ENCODE measurements around the gene PDGFA. TPM values are rescaled to one million over a fixed set of nuclear protein-coding genes. Genes with fewer than 3 reads are reported as not detected.

Gene PDGFA
- total and polyA plus RNA-seq, 2 experiments from 2014 or later: 4.7 to 8.4 TPM

DNA sequence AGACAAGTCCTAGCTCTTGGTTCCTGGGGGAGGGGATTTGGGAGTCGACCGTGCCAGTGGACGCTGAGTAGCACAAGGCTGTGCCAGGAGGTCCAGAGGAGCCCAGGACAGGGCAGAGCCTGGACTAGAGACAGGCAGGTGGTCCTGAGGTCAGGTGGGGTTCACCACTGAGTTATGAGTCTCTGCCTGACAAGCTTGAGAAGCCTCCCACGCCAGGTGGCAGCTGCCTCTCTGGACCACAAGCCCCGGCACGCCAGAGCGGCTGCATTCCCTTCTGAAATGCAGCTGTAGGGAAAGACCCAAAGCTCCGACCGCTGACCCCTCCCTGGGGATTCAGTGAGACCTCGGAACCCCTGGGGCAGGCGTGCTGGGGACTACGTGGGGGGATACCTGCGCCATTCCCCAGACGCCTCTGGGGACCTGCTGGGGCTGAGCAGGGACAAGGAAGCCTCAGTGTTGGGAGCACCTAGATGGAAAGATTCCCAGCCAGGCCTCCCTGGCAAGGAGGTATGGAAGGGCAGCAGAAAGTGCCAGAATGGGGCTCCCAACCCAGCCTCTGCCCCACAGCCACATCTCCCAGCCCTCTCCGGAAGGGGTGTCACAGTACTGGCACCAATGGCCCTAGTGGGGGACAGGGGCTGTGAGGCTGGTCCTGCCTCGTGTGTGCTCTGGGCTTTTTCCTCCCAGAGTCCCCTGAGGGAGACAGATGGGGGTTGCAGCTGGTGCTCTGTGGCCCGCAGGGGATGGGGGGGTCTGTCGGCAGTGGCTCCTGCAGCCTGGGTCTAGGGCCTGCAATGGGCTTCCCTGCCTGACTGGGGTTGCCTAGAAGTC, 29.0 kb downstream of the PDGFA start:
- no peak overlapping the region for H3K27ac ChIP-seq
- in situ Hi-C loops (cut with MboI): no loop called here
- H3K9me2 ChIP-seq (ENCODE audit: insufficient read depth): no peaks in the 10 kb centered on the region
- H3K9ac ChIP-seq: no peak overlapping the region
- H3K27me3 ChIP-seq (replicated peaks; ENCODE audit: insufficient read depth): peaks cover 38% of the 10 kb centered on the region
- WGBS, 2 experiments (ENCODE audit: low coverage in 1 of 2, low lambda C conversion rate in 2 of 2, missing lambda C conversion rate in 2 of 2): 51 to 52% methylated on average over 17 to 18 of the region's 18 CpGs
- no peak for DNase-seq
- no peaks in the 10 kb centered on the region for H3K79me2 ChIP-seq (ENCODE audit: insufficient read depth)
- no peaks in the 10 kb centered on the region for H3F3A ChIP-seq (ENCODE audit: insufficient read depth)
- no peak overlapping the region for H3K4me2 ChIP-seq (ENCODE audit: unreplicated experiment)
- no peak overlapping the region for H3K4me3 ChIP-seq
- TF ChIP-seq EZH2phosphoT487 (IDR thresholded peaks at IDR 0.05; ENCODE audit: insufficient read depth, low read depth): no peak
- no peak for TF ChIP-seq EZH2 (IDR thresholded peaks at IDR 0.05; ENCODE audit: insufficient read depth, poor library complexity, severe bottlenecking)
- H4K20me1 ChIP-seq (ENCODE audit: insufficient read depth): no peaks in the 10 kb centered on the region
- H3K36me3 ChIP-seq (ENCODE audit: low read depth): no peaks in the 10 kb centered on the region
- no peaks in the 10 kb centered on the region for H3K4me1 ChIP-seq (ENCODE audit: insufficient read depth)
- H2AFZ ChIP-seq: no peak overlapping the region
- no peaks in the 10 kb centered on the region for H3K9me3 ChIP-seq (ENCODE audit: low read depth)

- no peak overlapping the region for H3K27ac ChIP-seq
- TF ChIP-seq EZH2phosphoT487 (IDR thresholded peaks at IDR 0.05; ENCODE audit: insufficient read depth, low read depth) (no peak), EZH2 (IDR thresholded peaks at IDR 0.05; ENCODE audit: insufficient read depth, poor library complexity, severe bottlenecking) (no peak)
- H4K20me1 ChIP-seq (ENCODE audit: insufficient read depth): no peaks in the 10 kb centered on the region
- H3K4me3 ChIP-seq: no peak overlapping the region
- no peaks in the 10 kb centered on the region for H3K79me2 ChIP-seq (ENCODE audit: insufficient read depth)
- H3K4me2 ChIP-seq (ENCODE audit: unreplicated experiment): no peak overlapping the region
- DNase-seq: no peak
- no peak overlapping the region for H3K9ac ChIP-seq
- H2AFZ ChIP-seq: no peak overlapping the region
- no peaks in the 10 kb centered on the region for H3K9me2 ChIP-seq (ENCODE audit: insufficient read depth)
- WGBS, 2 experiments (ENCODE audit: low coverage in 1 of 2, low lambda C conversion rate in 2 of 2, missing lambda C conversion rate in 2 of 2): 28 to 33% methylated on average over 4 of the region's 4 CpGs
- H3F3A ChIP-seq (ENCODE audit: insufficient read depth): no peaks in the 10 kb centered on the region
- H3K9me3 ChIP-seq (ENCODE audit: low read depth): no peaks in the 10 kb centered on the region
- H3K4me1 ChIP-seq (ENCODE audit: insufficient read depth): no peaks in the 10 kb centered on the region
- H3K36me3 ChIP-seq (ENCODE audit: low read depth): no peaks in the 10 kb centered on the region
- in situ Hi-C loops (cut with MboI): no loop called here
- peaks cover 43% of the 10 kb centered on the region for H3K27me3 ChIP-seq (replicated peaks; ENCODE audit: insufficient read depth)
Measured at GRCh38 chr7:489876-490275, 29.8 kb downstream of the PDGFA start.

DNA sequence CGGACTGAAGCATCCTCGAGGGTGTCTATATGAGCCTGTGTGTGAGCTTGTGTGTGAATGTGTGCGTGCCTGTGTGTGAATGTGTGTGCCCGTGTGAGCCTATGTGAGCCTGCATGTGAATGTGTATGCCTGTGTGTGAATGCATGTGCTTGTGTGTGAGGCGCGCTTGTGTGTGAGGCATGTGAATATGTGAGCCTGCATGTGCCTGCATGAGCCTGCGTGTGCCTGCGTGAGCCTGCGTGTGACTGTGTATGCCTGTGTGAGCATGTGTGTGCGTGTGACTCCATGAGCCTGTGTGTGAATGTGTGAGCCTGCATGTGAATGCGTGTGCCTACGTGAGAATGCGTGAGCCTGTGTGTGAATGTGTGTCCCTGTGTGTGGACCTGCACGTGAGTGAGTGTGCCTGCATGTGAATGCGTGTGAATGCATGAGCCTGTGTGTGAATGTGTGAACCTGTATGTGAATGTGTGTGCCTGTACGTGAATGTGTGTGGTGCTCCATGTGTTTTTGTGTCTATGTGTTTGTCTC, 33.4 kb downstream of the PDGFA start:
- Histone ChIP-seq H3K79me2 (ENCODE audit: insufficient read depth) (no peaks in the 10 kb centered on the region), H4K20me1 (ENCODE audit: insufficient read depth) (no peaks in the 10 kb centered on the region), H3K27ac (no peak overlapping the region), H3K4me2 (ENCODE audit: unreplicated experiment) (no peak overlapping the region), H3K27me3 (replicated peaks; ENCODE audit: insufficient read depth) (peaks cover 56% of the 10 kb centered on the region), H3K36me3 (ENCODE audit: low read depth) (no peaks in the 10 kb centered on the region), H2AFZ (no peak overlapping the region), H3F3A (ENCODE audit: insufficient read depth) (no peaks in the 10 kb centered on the region), H3K9ac (no peak overlapping the region), H3K9me2 (ENCODE audit: insufficient read depth) (no peaks in the 10 kb centered on the region), H3K4me3 (no peak overlapping the region), H3K9me3 (ENCODE audit: low read depth) (no peaks in the 10 kb centered on the region), H3K4me1 (ENCODE audit: insufficient read depth) (no peaks in the 10 kb centered on the region)
- TF ChIP-seq EZH2 (IDR thresholded peaks at IDR 0.05; ENCODE audit: insufficient read depth, poor library complexity, severe bottlenecking) (no peak), EZH2phosphoT487 (IDR thresholded peaks at IDR 0.05; ENCODE audit: insufficient read depth, low read depth) (no peak)
- no peak for DNase-seq
- in situ Hi-C loops (cut with MboI): no loop called here
- 76 to 81% methylated on average over 16 of the region's 16 CpGs for WGBS, 2 experiments (ENCODE audit: low coverage in 1 of 2, low lambda C conversion rate in 2 of 2, missing lambda C conversion rate in 2 of 2)

- in situ Hi-C loops (cut with MboI): no loop called here
- no peak overlapping the region for H2AFZ ChIP-seq
- H3K9ac ChIP-seq: no peak overlapping the region
- H3K27ac ChIP-seq: no peak overlapping the region
- no peaks in the 10 kb centered on the region for H3K4me1 ChIP-seq (ENCODE audit: insufficient read depth)
- H3K27me3 ChIP-seq (replicated peaks; ENCODE audit: insufficient read depth): peaks cover 62% of the 10 kb centered on the region
- no peaks in the 10 kb centered on the region for H3K79me2 ChIP-seq (ENCODE audit: insufficient read depth)
- no peaks in the 10 kb centered on the region for H4K20me1 ChIP-seq (ENCODE audit: insufficient read depth)
- TF ChIP-seq EZH2 (IDR thresholded peaks at IDR 0.05; ENCODE audit: insufficient read depth, poor library complexity, severe bottlenecking) (no peak), EZH2phosphoT487 (IDR thresholded peaks at IDR 0.05; ENCODE audit: insufficient read depth, low read depth) (no peak)
- no peaks in the 10 kb centered on the region for H3K36me3 ChIP-seq (ENCODE audit: low read depth)
- DNase-seq: peak; percentile 29
- H3F3A ChIP-seq (ENCODE audit: insufficient read depth): no peaks in the 10 kb centered on the region
- H3K4me3 ChIP-seq: no peak overlapping the region
- 39 to 44% methylated on average over 19 to 25 of the region's 25 CpGs for WGBS, 2 experiments (ENCODE audit: low coverage in 1 of 2, low lambda C conversion rate in 2 of 2, missing lambda C conversion rate in 2 of 2)
- no peaks in the 10 kb centered on the region for H3K9me3 ChIP-seq (ENCODE audit: low read depth)
- H3K4me2 ChIP-seq (ENCODE audit: unreplicated experiment): no peak overlapping the region
- H3K9me2 ChIP-seq (ENCODE audit: insufficient read depth): no peaks in the 10 kb centered on the region
Measured at GRCh38 chr7:485188-486081, 34.2 kb downstream of the PDGFA start.

Data from GM23248 (cell line).